Ascending aorta (tissue), 2 donors: ENCODE measurements around the gene DNAH8. TPM values are rescaled to one million over a fixed set of nuclear protein-coding genes. Genes with fewer than 3 reads are reported as not detected.

Source experiments
- DNase-seq, 2 donors: peaks; one replicate each; pipeline ENCODE4 v3.0.0-alpha.2; 2019; ENCODE audit warnings: low spot score in 2 of 2
- H3K27ac ChIP-seq, 2 donors: fragments of 200-600 bp; sonication (generic); one replicate each; pipeline ENCODE4 v1.5.1; 2016 to 2017; ENCODE audit warnings: mild to moderate bottlenecking in 1 of 2
- H3K27me3 ChIP-seq: fragments of 200-600 bp; sonication (generic); one replicate; pipeline ENCODE4 v1.5.1; 2017
- H3K36me3 ChIP-seq, 2 donors: fragments of 200-600 bp; sonication (generic); one replicate each; pipeline ENCODE4 v1.5.1; 2016
- H3K4me1 ChIP-seq, 2 donors: fragments of 200-600 bp; sonication (generic); one replicate each; pipeline ENCODE4 v1.5.1; 2016 to 2017; ENCODE audit warnings: mild to moderate bottlenecking in 1 of 2
- H3K4me3 ChIP-seq, 2 donors: fragments of 200-600 bp; sonication (generic); one replicate each; pipeline ENCODE4 v1.5.1; 2016 to 2017; ENCODE audit warnings: mild to moderate bottlenecking in 1 of 2
- H3K9me3 ChIP-seq, 2 donors: fragments of 200-600 bp; sonication (generic); one replicate each; pipeline ENCODE4 v1.5.1; 2016
- intact Hi-C: fragments of 100-400 bp; cut with DNase I; formaldehyde crosslinking; loops from one replicate; pipeline ENCODE4 v1.15.1; 2023
- total RNA-seq: library from RNA; depleted of rRNA; stranded (reverse); fragments of >200 nt; gene quantifications from one replicate; pipeline ENCODE4 v1.1.0, GENCODE V29; 2016
- TF ChIP-seq, protein P1 (sequence below), 3 experiments: fragments of 200-600 bp in 2 of 3; fragments of 450-650 bp in 1 of 3; sonication (generic) in 2 of 3; IDR thresholded peaks; one replicate each; pipeline ENCODE4 v1.5.1; 2016 to 2019; ENCODE audit warnings: antibody characterized with exemption in 3 of 3, mild to moderate bottlenecking in 1 of 3, moderate library complexity in 1 of 3

The DNAH8 gene
- total RNA-seq, 1 donor from 2014 or later, result not detected

DNA sequence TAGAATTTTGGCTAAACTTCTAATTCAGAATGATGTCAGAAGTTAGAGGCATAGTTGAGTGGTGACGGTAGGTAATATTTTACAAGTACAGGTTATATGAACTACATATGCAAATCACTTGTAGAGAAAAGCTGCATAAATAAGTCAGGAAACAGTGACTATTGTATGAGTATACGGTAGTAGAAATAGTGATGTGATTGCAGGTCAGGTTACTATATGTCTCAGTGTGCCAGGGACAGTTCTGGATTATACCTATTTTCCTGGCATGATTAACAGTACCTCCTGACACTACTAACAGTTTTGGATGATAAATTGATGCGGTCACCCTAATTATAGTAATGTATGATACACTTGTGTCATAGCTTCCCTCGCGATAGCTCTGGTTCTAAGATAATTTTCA is 9.2 kb downstream of the DNAH8 start:
- no peak for DNase-seq
- Histone ChIP-seq H3K9me3 (no peaks in the 10 kb centered on the region), H3K27ac (no peak overlapping the region), H3K27me3 (no peaks in the 10 kb centered on the region), H3K4me3 (no peak overlapping the region), H3K36me3 (no peaks in the 10 kb centered on the region), H3K4me1 (no peaks in the 10 kb centered on the region)
- intact Hi-C loops, result no loop called here
- TF ChIP-seq, protein P1, sequence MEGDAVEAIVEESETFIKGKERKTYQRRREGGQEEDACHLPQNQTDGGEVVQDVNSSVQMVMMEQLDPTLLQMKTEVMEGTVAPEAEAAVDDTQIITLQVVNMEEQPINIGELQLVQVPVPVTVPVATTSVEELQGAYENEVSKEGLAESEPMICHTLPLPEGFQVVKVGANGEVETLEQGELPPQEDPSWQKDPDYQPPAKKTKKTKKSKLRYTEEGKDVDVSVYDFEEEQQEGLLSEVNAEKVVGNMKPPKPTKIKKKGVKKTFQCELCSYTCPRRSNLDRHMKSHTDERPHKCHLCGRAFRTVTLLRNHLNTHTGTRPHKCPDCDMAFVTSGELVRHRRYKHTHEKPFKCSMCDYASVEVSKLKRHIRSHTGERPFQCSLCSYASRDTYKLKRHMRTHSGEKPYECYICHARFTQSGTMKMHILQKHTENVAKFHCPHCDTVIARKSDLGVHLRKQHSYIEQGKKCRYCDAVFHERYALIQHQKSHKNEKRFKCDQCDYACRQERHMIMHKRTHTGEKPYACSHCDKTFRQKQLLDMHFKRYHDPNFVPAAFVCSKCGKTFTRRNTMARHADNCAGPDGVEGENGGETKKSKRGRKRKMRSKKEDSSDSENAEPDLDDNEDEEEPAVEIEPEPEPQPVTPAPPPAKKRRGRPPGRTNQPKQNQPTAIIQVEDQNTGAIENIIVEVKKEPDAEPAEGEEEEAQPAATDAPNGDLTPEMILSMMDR (IDR thresholded peaks at IDR 0.05), result no peak

DNA sequence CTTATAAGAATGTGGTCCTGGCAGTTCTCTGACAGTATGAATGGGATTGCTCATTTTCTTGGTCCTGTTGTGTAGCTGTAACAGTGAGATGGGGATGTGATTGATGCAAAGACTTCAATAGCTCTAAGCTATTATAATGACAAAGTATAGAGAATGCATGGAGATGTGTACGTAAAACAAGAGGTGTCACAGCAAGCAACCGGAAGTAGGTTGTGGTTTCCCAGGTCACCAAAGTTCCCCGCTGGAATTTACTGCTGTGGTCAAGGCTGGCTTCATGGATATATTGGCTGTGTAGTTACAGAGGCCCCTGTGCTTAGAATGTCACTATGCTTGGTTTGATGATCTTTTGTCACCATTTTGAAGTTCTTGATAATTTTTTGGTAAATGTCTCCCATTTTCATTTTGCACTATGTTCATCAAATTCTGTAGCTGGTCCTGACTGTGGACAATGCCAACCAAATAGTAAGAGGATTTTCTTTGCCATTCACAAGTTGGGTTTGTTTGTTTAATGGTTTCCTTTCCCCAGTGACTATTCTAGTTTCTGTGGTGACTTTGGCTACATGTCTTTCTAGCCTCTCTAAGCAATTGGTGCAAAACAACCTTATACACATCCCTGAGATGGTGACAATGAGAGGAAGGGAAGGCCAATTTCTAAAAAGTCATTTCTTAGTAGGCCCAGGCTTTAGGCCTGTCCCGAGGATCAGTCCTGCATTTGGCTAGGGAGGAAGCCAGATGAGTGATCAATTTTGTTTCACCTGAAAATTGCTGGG is 10.5 kb downstream of the DNAH8 start:
- Histone ChIP-seq H3K9me3 (no peaks in the 10 kb centered on the region), H3K27ac (no peak overlapping the region), H3K4me1 (no peaks in the 10 kb centered on the region), H3K27me3 (no peaks in the 10 kb centered on the region), H3K4me3 (no peak overlapping the region), H3K36me3 (no peaks in the 10 kb centered on the region)
- intact Hi-C loops, result no loop called here
- no peak for DNase-seq
- TF ChIP-seq, protein P1 (IDR thresholded peaks at IDR 0.05), result no peak

DNA sequence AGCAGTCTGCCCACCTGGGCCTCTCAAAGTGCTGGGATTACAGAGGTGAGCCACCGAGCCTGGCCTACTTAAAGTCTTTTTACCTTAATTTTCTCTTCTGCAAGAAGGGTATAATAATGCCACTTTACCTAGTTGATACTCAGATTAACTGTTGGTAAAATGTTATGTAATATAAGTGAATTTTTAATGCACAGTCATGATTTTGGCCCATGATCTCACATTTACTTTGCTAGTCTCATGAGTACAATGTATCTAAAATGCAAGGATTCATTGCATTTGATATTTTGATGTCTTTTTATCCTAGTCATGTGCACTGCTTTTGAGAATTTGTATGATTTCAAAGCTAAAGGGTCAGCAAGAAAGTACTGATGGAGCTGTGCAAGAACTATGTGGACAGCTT is 13.1 kb downstream of the DNAH8 start:
- no peak for DNase-seq
- intact Hi-C loops, result no loop called here
- H3K4me1 ChIP-seq, result no peaks in the 10 kb centered on the region
- no peaks in the 10 kb centered on the region for H3K36me3 ChIP-seq
- H3K9me3 ChIP-seq, result no peaks in the 10 kb centered on the region
- no peak overlapping the region for H3K27ac ChIP-seq
- TF ChIP-seq, protein P1 (IDR thresholded peaks at IDR 0.05), result no peak
- no peaks in the 10 kb centered on the region for H3K27me3 ChIP-seq
- no peak overlapping the region for H3K4me3 ChIP-seq

DNA sequence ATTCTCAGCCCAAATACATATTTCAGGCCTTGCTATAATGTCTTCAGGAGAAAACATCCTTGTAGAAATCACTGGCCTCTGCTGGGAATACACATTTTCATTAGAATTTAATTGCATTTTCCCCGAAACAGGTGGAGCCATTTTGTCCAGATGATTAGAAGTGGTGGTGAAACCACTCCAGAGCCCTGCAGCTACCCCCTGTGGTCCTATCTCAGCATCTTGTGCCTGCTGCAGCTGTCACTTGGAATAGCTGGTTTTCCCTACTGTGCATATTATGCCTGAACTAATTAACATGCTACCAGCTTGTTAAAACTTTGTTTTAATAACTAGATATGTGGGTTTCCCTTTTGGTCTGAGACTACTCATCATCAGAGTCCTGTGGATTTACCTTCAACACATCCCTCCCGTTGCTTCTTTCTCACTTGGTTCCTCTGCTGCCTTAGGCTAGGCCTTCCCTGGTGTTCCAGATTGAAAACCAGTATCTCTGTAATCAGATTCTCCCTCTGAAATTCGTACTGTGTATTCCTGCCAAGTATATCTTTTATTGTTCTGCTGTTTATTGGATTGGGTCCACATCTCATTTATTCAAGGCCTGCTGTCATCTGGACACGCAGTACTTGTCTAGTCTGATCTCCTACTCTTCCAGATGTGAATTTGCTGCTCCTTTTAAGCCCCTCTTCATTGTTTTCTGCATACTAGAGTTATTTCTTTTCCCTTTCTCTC is 15.2 kb downstream of the DNAH8 start:
- no peak overlapping the region for H3K4me3 ChIP-seq
- intact Hi-C loops, result no loop called here
- no peak for DNase-seq
- H3K36me3 ChIP-seq, result no peaks in the 10 kb centered on the region
- H3K27ac ChIP-seq, result no peak overlapping the region
- no peaks in the 10 kb centered on the region for H3K4me1 ChIP-seq
- H3K27me3 ChIP-seq, result no peaks in the 10 kb centered on the region
- TF ChIP-seq, protein P1 (IDR thresholded peaks at IDR 0.05), result no peak
- no peaks in the 10 kb centered on the region for H3K9me3 ChIP-seq

DNA sequence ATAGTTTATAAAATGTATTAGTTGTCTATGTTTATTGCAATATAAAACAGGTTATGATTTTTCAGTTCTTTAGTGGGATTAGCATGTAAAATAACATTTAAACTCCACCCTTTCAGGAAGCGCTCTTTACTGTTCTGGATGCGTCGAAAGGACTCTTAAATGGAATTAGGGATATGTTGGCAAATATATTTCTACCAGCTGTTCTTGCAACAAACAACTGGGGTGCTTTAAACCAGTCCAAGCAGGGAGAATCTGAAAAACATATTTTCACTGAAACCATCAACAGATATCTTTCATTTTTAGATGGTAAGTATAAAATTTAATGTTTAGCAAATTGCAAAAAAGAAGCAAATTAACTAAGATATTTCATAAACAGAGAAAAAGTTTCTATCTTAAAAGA is 21.8 kb downstream of the DNAH8 start:
- Histone ChIP-seq H3K4me1 (no peaks in the 10 kb centered on the region), H3K36me3 (no peaks in the 10 kb centered on the region), H3K27ac (no peak overlapping the region), H3K4me3 (no peak overlapping the region), H3K9me3 (no peaks in the 10 kb centered on the region), H3K27me3 (no peaks in the 10 kb centered on the region)
- TF ChIP-seq, protein P1 (IDR thresholded peaks at IDR 0.05), result no peak
- DNase-seq, result no peak
- intact Hi-C loops, result no loop called here
